ENCODE measurements around the gene ZFHX3.

- no peak for TF ChIP-seq CTCF (IDR thresholded peaks at IDR 0.05 in 2 of 3, conservative IDR thresholded peaks at IDR 0.05 in 1 of 3; ENCODE audit: control insufficient read depth in 2 of 3, extremely low read depth in 1 of 3, insufficient read depth in 1 of 3, low read depth in 3 of 3, low read length in 3 of 3)
- TF ChIP-seq CHD2 (IDR thresholded peaks at IDR 0.05; ENCODE audit: borderline replicate concordance, low read depth, low read length) = no peak
- no peak for TF ChIP-seq ZNF274 (IDR thresholded peaks at IDR 0.05; ENCODE audit: insufficient read depth, insufficient read length)
- no peak for TF ChIP-seq POLR2A (IDR thresholded peaks at IDR 0.05; ENCODE audit: low read depth, low read length)
- TF ChIP-seq SMAD1 (IDR thresholded peaks at IDR 0.05; ENCODE audit: low read depth, partially characterized antibody) = no peak
- no peak for TF ChIP-seq BCLAF1 (IDR thresholded peaks at IDR 0.05)
- TF ChIP-seq FOS (IDR thresholded peaks at IDR 0.05; ENCODE audit: borderline replicate concordance, extremely low read depth, insufficient read length) = no peak
- no peak for TF ChIP-seq HDAC2 (IDR thresholded peaks at IDR 0.05)
- TF ChIP-seq IRF3 (IDR thresholded peaks at IDR 0.05) = no peak
- no peak for TF ChIP-seq SMC3 (IDR thresholded peaks at IDR 0.05; ENCODE audit: borderline replicate concordance, low read length)
- no peak for TF ChIP-seq EP300 (IDR thresholded peaks at IDR 0.05; ENCODE audit: borderline replicate concordance in 1 of 2, control insufficient read depth in 1 of 2, low read depth in 2 of 2, low read length in 2 of 2)
- TF ChIP-seq ATF7 (IDR thresholded peaks at IDR 0.05; ENCODE audit: low read depth) = no peak
- no peak for TF ChIP-seq CEBPB (IDR thresholded peaks at IDR 0.05; ENCODE audit: borderline replicate concordance in 1 of 2, low read depth in 2 of 2, low read length in 2 of 2)
Observed at GRCh38 chr16:73020409-73020884, 27.5 kb downstream of the ZFHX3 start.
